ENCODE measurements around the gene PNMA6E.

GRCh38 chrX:153420851-153421599 lies 19.9 kb upstream of the PNMA6E start:
- no peak for TF ChIP-seq CTCF (IDR thresholded peaks at IDR 0.05; ENCODE audit: borderline replicate concordance, extremely low read depth, low read length, poor library complexity, severe bottlenecking)
- no peak for TF ChIP-seq EZH2 (IDR thresholded peaks at IDR 0.05; ENCODE audit: borderline replicate concordance, low read depth, low read length, severe bottlenecking)
